GM12801 (cell line): ENCODE results near the gene SUSD1.

ENCODE experiments used
- CTCF ChIP-seq: IDR thresholded peaks from one replicate; pipeline ENCODE4 v1.5.1; 2011; ENCODE audit warnings: control low read depth; ENCODE audit not compliant: insufficient read length; ENCODE audit errors: extremely low read depth

The SUSD1 gene

GRCh38 chr9:112158656-112159367 is 16.3 kb downstream of the SUSD1 start:
- TF ChIP-seq CTCF, result no peak

GRCh38 chr9:112157961-112158360 is 17.1 kb downstream of the SUSD1 start:
- TF ChIP-seq CTCF, result no peak

- no peak for TF ChIP-seq CTCF
Measured at GRCh38 chr9:112157087-112157486, 18.0 kb downstream of the SUSD1 start.

- TF ChIP-seq CTCF, result no peak
Measured at GRCh38 chr9:112149211-112149610, 25.9 kb downstream of the SUSD1 start.

GRCh38 chr9:112145886-112146285 is 29.2 kb downstream of the SUSD1 start:
- TF ChIP-seq CTCF, result no peak

- no peak for TF ChIP-seq CTCF
Measured at GRCh38 chr9:112144807-112145206, 30.3 kb downstream of the SUSD1 start.

- TF ChIP-seq CTCF, result no peak
Measured at GRCh38 chr9:112142420-112142819, 32.7 kb downstream of the SUSD1 start.
